VCaP (cell line): ENCODE measurements around the gene HMGN3.
"Not testable (repeated sequence)": the region's sequence is repeated elsewhere in the genome, so short reads cannot be mapped to it uniquely, and the experiment has no call there.

Experiments used
- H3K27ac ChIP-seq: fragments of 450-650 bp; 2 replicates; pipeline ENCODE4 v1.5.1; 2017
- CTCF ChIP-seq: fragments of 450-650 bp; conservative IDR thresholded peaks from 2 replicates; pipeline ENCODE4 v1.5.1; 2017; ENCODE audit warnings: mild to moderate bottlenecking, moderate library complexity

Gene HMGN3

GRCh38 chr6:79261666-79262065 lies 27.2 kb upstream of the HMGN3 start:
- TF ChIP-seq CTCF = no peak
- H3K27ac ChIP-seq = no peak overlapping the region

DNA sequence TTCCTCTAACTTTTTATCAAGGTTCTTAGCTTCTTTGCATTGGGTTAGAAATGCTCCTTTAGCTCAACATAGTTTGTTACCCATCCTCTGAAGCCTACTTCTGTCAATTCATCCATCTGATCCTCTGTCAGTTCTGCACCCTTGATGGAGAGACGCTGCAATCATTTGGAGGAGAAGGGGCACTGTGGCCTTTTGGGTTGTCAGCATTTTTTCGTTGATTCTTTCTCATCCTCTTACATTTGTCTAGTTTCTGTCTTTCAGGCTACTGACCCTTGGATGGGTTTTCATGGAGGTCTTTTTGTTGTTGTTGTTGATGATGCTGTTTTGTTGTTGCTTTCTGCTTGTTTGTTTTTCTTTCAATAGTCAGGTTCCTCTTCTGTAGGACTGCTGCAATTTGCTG lies 26.3 kb upstream of the HMGN3 start:
- no peak for TF ChIP-seq CTCF

GRCh38 chr6:79257381-79258205 lies 23.1 kb upstream of the HMGN3 start:
- no peak for TF ChIP-seq CTCF
- H3K27ac ChIP-seq = no peak overlapping the region

More for the DNA sequence above, 26.3 kb upstream of the HMGN3 start:
- no peak overlapping the region for H3K27ac ChIP-seq

- not testable (repeated sequence) for H3K27ac ChIP-seq
Measured at GRCh38 chr6:79256770-79257169, 22.3 kb upstream of the HMGN3 start.

GRCh38 chr6:79255086-79255485 lies 20.6 kb upstream of the HMGN3 start:
- not testable (repeated sequence) for H3K27ac ChIP-seq

DNA sequence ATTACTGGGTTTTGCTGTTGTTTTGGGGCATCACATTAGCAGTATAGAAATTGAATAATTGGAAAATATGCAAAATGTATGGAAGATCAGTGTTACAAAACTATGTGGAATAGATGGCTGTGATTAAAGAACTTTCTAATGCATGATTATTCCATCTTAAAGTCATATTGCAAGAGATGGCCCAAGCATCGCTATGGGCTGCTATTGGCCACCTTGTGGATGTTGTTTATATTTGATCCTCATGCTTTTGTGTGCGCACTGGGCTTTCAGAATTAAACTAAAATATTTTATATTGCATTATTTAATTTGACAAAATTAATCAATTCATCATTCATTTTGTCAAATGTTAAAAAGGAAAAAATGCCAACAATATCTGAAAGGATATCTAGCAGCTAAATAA lies 16.1 kb upstream of the HMGN3 start:
- H3K27ac ChIP-seq = no peak overlapping the region
- TF ChIP-seq CTCF = 0 out of 2 replicates have a peak, but pooled peaks have one; percentile 17

DNA sequence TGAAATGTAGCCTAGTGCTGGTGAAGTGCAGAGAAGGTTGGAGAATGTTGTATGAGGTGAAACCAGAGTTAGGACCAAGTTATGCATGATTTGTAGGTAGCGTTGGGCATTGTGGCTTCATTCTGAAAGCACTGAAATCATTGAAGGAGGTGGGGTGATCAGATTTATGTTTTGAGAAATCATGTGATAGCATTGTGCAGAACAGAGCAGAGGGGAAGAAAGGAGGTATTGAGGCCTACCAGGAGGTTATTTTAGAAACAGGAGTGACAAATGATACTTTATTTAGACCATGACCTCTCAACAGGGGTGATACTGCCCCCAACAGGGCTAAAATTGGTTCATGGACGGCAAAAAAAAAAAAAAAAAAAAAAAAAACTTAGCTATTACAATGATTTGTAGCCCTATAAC lies 15.6 kb upstream of the HMGN3 start:
- no peak overlapping the region for H3K27ac ChIP-seq
- TF ChIP-seq CTCF = no peak

DNA sequence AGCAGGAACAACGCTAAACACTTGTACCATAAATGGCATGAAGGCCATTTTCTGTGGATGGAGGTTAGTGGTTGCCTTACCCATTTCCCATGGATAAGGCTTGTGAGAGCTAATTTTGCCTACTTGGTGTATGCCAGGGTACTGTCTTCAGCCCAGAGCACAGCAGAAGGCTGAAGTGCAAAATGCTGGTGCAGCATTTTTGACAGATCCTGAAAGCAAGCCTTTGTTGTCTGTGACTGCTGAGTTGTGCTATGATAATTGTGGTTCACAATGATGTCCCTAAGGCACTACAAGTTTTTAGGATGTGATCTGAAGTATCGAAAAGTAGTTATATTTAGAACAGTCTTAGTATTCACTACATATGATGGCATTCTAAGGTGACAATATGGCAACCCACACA lies 14.7 kb upstream of the HMGN3 start:
- H3K27ac ChIP-seq = no peak overlapping the region
- no peak for TF ChIP-seq CTCF

DNA sequence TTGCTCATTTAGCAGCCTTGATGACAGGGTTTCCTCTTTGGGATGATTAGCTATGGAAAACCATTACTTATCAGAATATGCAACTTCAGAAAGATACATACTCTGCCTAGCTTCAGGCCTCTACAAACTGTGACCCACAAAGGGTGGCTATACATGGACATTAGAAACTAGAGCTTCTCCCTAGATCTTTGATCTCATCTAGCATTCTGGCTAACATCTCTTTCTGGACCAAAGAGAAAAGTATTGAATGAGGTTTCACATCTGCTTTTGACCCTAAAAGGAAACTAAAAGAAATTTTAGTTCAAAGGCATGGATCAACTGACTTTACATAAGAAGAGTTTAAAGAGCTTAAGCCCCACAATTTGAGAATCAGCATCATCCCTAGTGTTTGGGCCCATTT lies 12.4 kb upstream of the HMGN3 start:
- TF ChIP-seq CTCF = no peak
- H3K27ac ChIP-seq = no peak overlapping the region
